Karpas-422 (cell line): ENCODE results near the gene SUCLG1. TPM values are rescaled to one million over a fixed set of nuclear protein-coding genes. Genes with fewer than 3 reads are reported as not detected.

ENCODE experiments used
- DNase-seq: peaks from one replicate; pipeline ENCODE4 v3.0.0-alpha.2; 2015
- H2AFZ ChIP-seq: fragments of 200-600 bp; sonication (generic); 2 replicates; pipeline ENCODE4 v1.6.1; 2014; ENCODE audit warnings: antibody characterized with exemption, low read length, mixed read lengths
- H3K27ac ChIP-seq: fragments of 200-600 bp; sonication (generic); 2 replicates; pipeline ENCODE4 v1.5.1; 2014; ENCODE audit warnings: mild to moderate bottlenecking, low read length, moderate library complexity
- H3K27me3 ChIP-seq: fragments of 200-600 bp; sonication (generic); 2 replicates; pipeline ENCODE4 v1.6.1; 2014; ENCODE audit warnings: low read length, mixed read lengths
- H3K36me3 ChIP-seq: fragments of 200-600 bp; sonication (generic); 2 replicates; pipeline ENCODE4 v1.6.1; 2014; ENCODE audit warnings: low read length, mixed read lengths; ENCODE audit not compliant: insufficient read depth
- H3K4me1 ChIP-seq: fragments of 200-600 bp; sonication (generic); 2 replicates; pipeline ENCODE4 v1.6.1; 2014; ENCODE audit warnings: mild to moderate bottlenecking, low read length, mixed read lengths
- H3K4me2 ChIP-seq: fragments of 200-600 bp; sonication (generic); 2 replicates; pipeline ENCODE4 v1.6.1; 2014; ENCODE audit warnings: low read length, low read depth, mild to moderate bottlenecking; ENCODE audit not compliant: poor library complexity, severe bottlenecking
- H3K4me3 ChIP-seq: fragments of 200-600 bp; sonication (generic); 2 replicates; pipeline ENCODE4 v1.5.1; 2014; ENCODE audit warnings: mild to moderate bottlenecking, antibody characterized with exemption, low read length, mixed read lengths
- H3K79me2 ChIP-seq: fragments of 200-600 bp; sonication (generic); 2 replicates; pipeline ENCODE4 v1.6.1; 2014; ENCODE audit warnings: mild to moderate bottlenecking, low read length, mixed read lengths
- H3K9ac ChIP-seq: fragments of 200-600 bp; sonication (generic); 2 replicates; pipeline ENCODE4 v1.6.0; 2014; ENCODE audit warnings: low read length
- H3K9me2 ChIP-seq: fragments of 200-600 bp; sonication (generic), shearing (Covaris generic); replicated peaks from 2 replicates; pipeline ENCODE4 v1.6.0; 2014; ENCODE audit warnings: mild to moderate bottlenecking, low read length, moderate library complexity; ENCODE audit not compliant: insufficient read depth
- H3K9me3 ChIP-seq: fragments of 300-700, 200-600 bp; sonication (generic); 2 replicates; pipeline ENCODE4 v1.6.1; 2014; ENCODE audit warnings: low read length, mixed read lengths
- H4K20me1 ChIP-seq: fragments of 200-600 bp; sonication (generic); 2 replicates; pipeline ENCODE4 v1.6.1; 2014; ENCODE audit warnings: mild to moderate bottlenecking, antibody characterized with exemption, low read length, low read depth; ENCODE audit not compliant: insufficient read depth
- total RNA-seq: library from RNA; depleted of rRNA; stranded (reverse); fragments of >200 nt; shearing (Covaris generic); gene quantifications from 2 replicates; pipeline ENCODE4 v1.2.3, GENCODE V29; 2014; ENCODE audit warnings: low replicate concordance

Gene SUCLG1
- total RNA-seq, 1 experiment from 2014 or later: 148 TPM

GRCh38 chr2:84395820-84396219 is 63.3 kb downstream of the SUCLG1 start:
- no peak overlapping the region for H3K27ac ChIP-seq
- no peak overlapping the region for H2AFZ ChIP-seq
- no peak overlapping the region for H3K9ac ChIP-seq
- no peaks in the 10 kb centered on the region for H3K9me3 ChIP-seq
- no peaks in the 10 kb centered on the region for H4K20me1 ChIP-seq
- H3K36me3 ChIP-seq: no peaks in the 10 kb centered on the region
- no peaks in the 10 kb centered on the region for H3K4me1 ChIP-seq
- no peaks in the 10 kb centered on the region for H3K79me2 ChIP-seq
- no peak overlapping the region for H3K4me2 ChIP-seq
- no peak for DNase-seq
- no peaks in the 10 kb centered on the region for H3K9me2 ChIP-seq
- H3K27me3 ChIP-seq: no peaks in the 10 kb centered on the region; the same call in 1 of the 2 replicates
- no peak overlapping the region for H3K4me3 ChIP-seq

GRCh38 chr2:84394628-84395027 is 64.5 kb downstream of the SUCLG1 start:
- Histone ChIP-seq H3K27ac (no peak overlapping the region), H3K9ac (no peak overlapping the region)

GRCh38 chr2:84393829-84394228 is 65.3 kb downstream of the SUCLG1 start:
- no peaks in the 10 kb centered on the region for H4K20me1 ChIP-seq
- H2AFZ ChIP-seq: no peak overlapping the region
- H3K36me3 ChIP-seq: no peaks in the 10 kb centered on the region
- H3K4me3 ChIP-seq: no peak overlapping the region
- H3K9me2 ChIP-seq: no peaks in the 10 kb centered on the region
- H3K79me2 ChIP-seq: no peaks in the 10 kb centered on the region
- H3K4me2 ChIP-seq: no peak overlapping the region
- H3K9ac ChIP-seq: no peak overlapping the region
- H3K27ac ChIP-seq: no peak overlapping the region
- H3K27me3 ChIP-seq: no peaks in the 10 kb centered on the region; the same call in 1 of the 2 replicates
- no peaks in the 10 kb centered on the region for H3K9me3 ChIP-seq
- no peaks in the 10 kb centered on the region for H3K4me1 ChIP-seq
- DNase-seq: no peak

More at GRCh38 chr2:84394628-84395027, 64.5 kb downstream of the SUCLG1 start:
- DNase-seq: no peak
- Histone ChIP-seq H3K36me3 (no peaks in the 10 kb centered on the region), H3K27me3 (no peaks in the 10 kb centered on the region; the same call in 1 of the 2 replicates), H3K9me3 (no peaks in the 10 kb centered on the region), H3K4me3 (no peak overlapping the region), H3K79me2 (no peaks in the 10 kb centered on the region), H3K4me1 (no peaks in the 10 kb centered on the region), H3K4me2 (no peak overlapping the region), H2AFZ (no peak overlapping the region), H3K9me2 (no peaks in the 10 kb centered on the region), H4K20me1 (no peaks in the 10 kb centered on the region)

GRCh38 chr2:84389794-84390193 is 69.3 kb downstream of the SUCLG1 start:
- no peak overlapping the region for H2AFZ ChIP-seq
- no peaks in the 10 kb centered on the region for H3K9me2 ChIP-seq
- H3K27ac ChIP-seq: no peak overlapping the region
- H3K4me1 ChIP-seq: no peaks in the 10 kb centered on the region
- DNase-seq: no peak
- no peaks in the 10 kb centered on the region for H3K79me2 ChIP-seq
- H3K4me2 ChIP-seq: no peak overlapping the region
- no peak overlapping the region for H3K9ac ChIP-seq
- H3K36me3 ChIP-seq: no peaks in the 10 kb centered on the region
- no peak overlapping the region for H3K4me3 ChIP-seq
- no peaks in the 10 kb centered on the region for H3K27me3 ChIP-seq
- no peaks in the 10 kb centered on the region for H4K20me1 ChIP-seq
- no peaks in the 10 kb centered on the region for H3K9me3 ChIP-seq

- H3K4me1 ChIP-seq: no peaks in the 10 kb centered on the region
- no peaks in the 10 kb centered on the region for H3K79me2 ChIP-seq
- DNase-seq: no peak
- no peaks in the 10 kb centered on the region for H4K20me1 ChIP-seq
- no peaks in the 10 kb centered on the region for H3K36me3 ChIP-seq
- H3K27me3 ChIP-seq: no peaks in the 10 kb centered on the region
- H2AFZ ChIP-seq: no peak overlapping the region
- no peak overlapping the region for H3K27ac ChIP-seq
- H3K9ac ChIP-seq: no peak overlapping the region
- H3K4me2 ChIP-seq: no peak overlapping the region
- no peaks in the 10 kb centered on the region for H3K9me2 ChIP-seq
- no peak overlapping the region for H3K4me3 ChIP-seq
- H3K9me3 ChIP-seq: no peaks in the 10 kb centered on the region
These were observed 70.1 kb downstream of the SUCLG1 start for GRCh38 chr2:84388921-84389490.

GRCh38 chr2:84388133-84388532 is 70.9 kb downstream of the SUCLG1 start:
- Histone ChIP-seq H3K36me3 (no peaks in the 10 kb centered on the region), H2AFZ (no peak overlapping the region), H3K4me2 (no peak overlapping the region), H3K27me3 (no peaks in the 10 kb centered on the region), H3K4me3 (no peak overlapping the region), H4K20me1 (no peaks in the 10 kb centered on the region), H3K27ac (no peak overlapping the region), H3K9me3 (no peaks in the 10 kb centered on the region), H3K9me2 (no peaks in the 10 kb centered on the region), H3K79me2 (no peaks in the 10 kb centered on the region), H3K4me1 (no peaks in the 10 kb centered on the region), H3K9ac (no peak overlapping the region)
- DNase-seq: no peak

GRCh38 chr2:84386336-84387040 is 72.6 kb downstream of the SUCLG1 start:
- Histone ChIP-seq H3K27me3 (no peaks in the 10 kb centered on the region), H3K9ac (no peak overlapping the region), H3K9me3 (no peaks in the 10 kb centered on the region), H3K36me3 (no peaks in the 10 kb centered on the region), H3K4me1 (no peaks in the 10 kb centered on the region), H3K27ac (no peak overlapping the region), H4K20me1 (no peaks in the 10 kb centered on the region), H3K4me3 (no peak overlapping the region), H3K9me2 (no peaks in the 10 kb centered on the region), H2AFZ (no peak overlapping the region), H3K4me2 (no peak overlapping the region), H3K79me2 (no peaks in the 10 kb centered on the region)
- DNase-seq: no peak

GRCh38 chr2:84383271-84383670 is 75.8 kb downstream of the SUCLG1 start:
- Histone ChIP-seq H3K79me2 (no peaks in the 10 kb centered on the region), H3K27me3 (no peaks in the 10 kb centered on the region), H3K4me2 (no peak overlapping the region), H3K9me2 (no peaks in the 10 kb centered on the region), H3K4me1 (no peaks in the 10 kb centered on the region), H3K4me3 (no peak overlapping the region), H3K9ac (no peak overlapping the region), H3K9me3 (no peaks in the 10 kb centered on the region), H3K27ac (no peak overlapping the region), H2AFZ (no peak overlapping the region), H4K20me1 (no peaks in the 10 kb centered on the region), H3K36me3 (no peaks in the 10 kb centered on the region)
- DNase-seq: no peak
